Stomach (tissue), 9 donors: ENCODE measurements around the gene COL9A3. TPM values are rescaled to one million over a fixed set of nuclear protein-coding genes. Genes with fewer than 3 reads are reported as not detected.

Source experiments
- DNase-seq, 2 donors: peaks; one replicate each; pipeline versions ENCODE4 v3.0.0 to v3.0.0-alpha.2; 2013 to 2019
- H3K27ac ChIP-seq, 5 donors: fragments of 200-600 bp in 4 of 5; sonication (generic) in 4 of 5; one replicate each; pipeline ENCODE4 v1.5.1; 2013 to 2019; ENCODE audit warnings: mild to moderate bottlenecking in 1 of 5, moderate library complexity in 1 of 5
- H3K27me3 ChIP-seq, 3 donors: fragments of 200-600 bp; sonication (generic); one replicate each; pipeline ENCODE4 v1.5.1; 2017 to 2019; ENCODE audit warnings: mixed run types in 1 of 3
- H3K36me3 ChIP-seq, 4 donors: fragments of 200-600 bp; sonication (generic); 1 replicate in 3 of 4; 2 replicates in 1 of 4; pipeline ENCODE4 v1.5.1; 2016 to 2019
- H3K4me1 ChIP-seq, 4 donors: fragments of 200-600 bp; sonication (generic); one replicate each; pipeline ENCODE4 v1.5.1; 2016 to 2019
- H3K4me3 ChIP-seq, 4 donors: fragments of 200-600 bp; sonication (generic) in 3 of 4; one replicate each; pipeline ENCODE4 v1.5.1; 2016 to 2019; ENCODE audit warnings: mild to moderate bottlenecking in 1 of 4
- H3K9me3 ChIP-seq, 4 donors: fragments of 200-600 bp; sonication (generic); one replicate each; pipeline ENCODE4 v1.5.1; 2016 to 2019
- CTCF ChIP-seq, 7 experiments: fragments of 450-650 bp in 4 of 7; fragments of 200-600 bp in 3 of 7; sonication (generic) in 3 of 7; IDR thresholded peaks; one replicate each; pipeline ENCODE4 v1.5.1; 2016 to 2019; ENCODE audit warnings: antibody characterized with exemption in 7 of 7, control low read depth in 2 of 7, mild to moderate bottlenecking in 1 of 7
- EP300 ChIP-seq: sonication (generic); formaldehyde crosslinking; IDR thresholded peaks from one replicate; pipeline ENCODE4 v1.6.1; 2017; ENCODE audit warnings: antibody characterized with exemption
- POLR2A ChIP-seq, 4 donors: fragments of 450-650 bp; IDR thresholded peaks; one replicate each; pipeline ENCODE4 v1.6.1; 2016; ENCODE audit warnings: antibody characterized with exemption in 4 of 4, control low read depth in 2 of 4, mild to moderate bottlenecking in 1 of 4, moderate library complexity in 1 of 4
- POLR2AphosphoS5 ChIP-seq, 3 donors: sonication (generic); formaldehyde crosslinking; IDR thresholded peaks; one replicate each; pipeline ENCODE4 v1.6.1; 2016; ENCODE audit warnings: antibody characterized with exemption in 3 of 3
- WGBS, 5 donors: extraction: QIAGEN DNeasy Blood & Tissue Kit in 3 of 5; methylation state at CpG; one replicate each; pipeline versions ENCODE4 v1.1.5 to v1.1.7; 2013 to 2018; 5-methylcytosine and 5-hydroxymethylcytosine counted together
- intact Hi-C: fragments of 100-400 bp; cut with DNase I; formaldehyde crosslinking; loops from one replicate; pipeline ENCODE4 v1.15.1; 2023; ENCODE audit warnings: low total_unique reads
- polyA plus RNA-seq, 3 donors: library from polyadenylated mRNA; stranded (reverse); fragments of 200-250 nt; gene quantifications; one replicate each; pipeline ENCODE4 v1.2.3, GENCODE V29; 2013
- total RNA-seq, 5 donors: library from RNA; depleted of rRNA; stranded (reverse); fragments of >200 nt; gene quantifications; one replicate each; pipeline versions ENCODE4 v1.1.0 to v1.2.3, GENCODE V29; 2014 to 2016
- donor health status: healthy with polysubstance abuse.
- donor health status: Bipolar disorder and iron deficiency.
- donor health status: healthy.

The COL9A3 gene
- total and polyA plus RNA-seq, 8 donors = 2.3 to 18.2 (median 3.9) TPM; not detected in 3

DNA sequence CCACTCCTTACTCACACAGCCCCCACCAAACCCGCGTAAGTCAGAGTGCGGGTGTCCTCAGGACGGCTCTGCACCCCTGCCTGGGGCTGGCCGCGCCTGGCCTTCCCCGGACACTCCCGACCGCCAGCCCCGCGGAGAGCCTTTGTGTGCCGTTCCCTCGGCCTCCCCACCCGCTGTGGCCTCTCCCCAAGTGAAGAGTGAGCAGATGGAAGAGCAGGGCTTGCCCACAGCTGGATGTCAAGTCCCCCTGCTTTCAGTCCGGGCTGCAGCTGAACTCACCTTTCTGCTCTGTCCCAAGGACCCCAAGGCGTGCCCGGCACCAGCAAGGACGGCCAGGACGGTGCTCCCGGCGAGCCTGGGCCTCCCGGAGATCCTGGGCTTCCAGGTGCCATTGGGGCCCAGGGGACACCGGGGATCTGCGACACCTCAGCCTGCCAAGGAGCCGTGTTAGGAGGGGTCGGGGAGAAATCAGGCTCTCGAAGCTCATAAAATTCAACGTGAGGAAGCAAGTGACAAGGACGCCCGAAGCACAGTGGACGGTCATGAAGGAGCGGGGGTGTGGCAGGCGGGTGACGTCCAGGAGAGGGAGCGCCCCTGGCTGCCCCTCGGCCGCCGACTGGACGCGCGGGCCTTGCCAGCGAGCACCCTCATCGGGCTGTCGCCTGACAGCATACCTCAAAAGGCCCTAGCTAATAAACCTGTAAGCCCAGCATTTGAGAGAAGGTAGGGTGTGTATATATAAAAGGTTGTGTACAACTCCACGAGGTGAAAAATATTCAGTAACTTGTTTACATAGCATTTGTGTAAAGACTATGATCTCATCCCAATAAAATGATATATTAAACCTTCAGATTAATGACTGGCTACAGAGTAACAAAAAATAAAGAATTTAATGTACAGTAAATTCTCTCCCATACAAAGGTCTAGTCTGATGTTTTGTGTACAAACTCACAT lies 23.7 kb downstream of the COL9A3 start:
- intact Hi-C loops = no loop called here
- TF ChIP-seq POLR2A (IDR thresholded peaks at IDR 0.05) (no peak), POLR2AphosphoS5 (IDR thresholded peaks at IDR 0.05) (no peak), CTCF (IDR thresholded peaks at IDR 0.05) (no peak), EP300 (no peak)
- H3K36me3 ChIP-seq = peaks cover 0 to 4% (median under 1%) of the 10 kb centered on the region in 4 donors
- H3K27me3 ChIP-seq = peaks cover 0 to 17% (median 0%) of the 10 kb centered on the region in 3 donors
- peaks cover 0 to 5% (median 0%) of the 10 kb centered on the region in 4 donors for H3K4me1 ChIP-seq
- H3K4me3 ChIP-seq = no peak overlapping the region
- no peak for DNase-seq
- H3K27ac ChIP-seq = no peak overlapping the region
- WGBS, 5 donors = 78 to 87% (median 85%) methylated on average over 45 of the region's 45 CpGs
- no peaks in the 10 kb centered on the region for H3K9me3 ChIP-seq

GRCh38 chr20:62841705-62842212 lies 24.9 kb downstream of the COL9A3 start:
- Histone ChIP-seq H3K27ac (no peak overlapping the region), H3K9me3 (no peaks in the 10 kb centered on the region), H3K4me1 (peaks cover 0 to 5% (median 0%) of the 10 kb centered on the region in 4 donors), H3K27me3 (peaks cover 0 to 5% (median 0%) of the 10 kb centered on the region in 3 donors), H3K4me3 (no peak overlapping the region), H3K36me3 (peaks cover 0 to 11% (median 7%) of the 10 kb centered on the region in 4 donors)
- no peak for DNase-seq
- intact Hi-C loops = no loop called here
- no peak for TF ChIP-seq EP300
- TF ChIP-seq CTCF (IDR thresholded peaks at IDR 0.05) = no peak
- no peak for TF ChIP-seq POLR2A (IDR thresholded peaks at IDR 0.05)
- no peak for TF ChIP-seq POLR2AphosphoS5 (IDR thresholded peaks at IDR 0.05)
- 69 to 84% (median 72%) methylated on average over 16 of the region's 16 CpGs for whole genome bisulfite sequencing, 5 donors

DNA sequence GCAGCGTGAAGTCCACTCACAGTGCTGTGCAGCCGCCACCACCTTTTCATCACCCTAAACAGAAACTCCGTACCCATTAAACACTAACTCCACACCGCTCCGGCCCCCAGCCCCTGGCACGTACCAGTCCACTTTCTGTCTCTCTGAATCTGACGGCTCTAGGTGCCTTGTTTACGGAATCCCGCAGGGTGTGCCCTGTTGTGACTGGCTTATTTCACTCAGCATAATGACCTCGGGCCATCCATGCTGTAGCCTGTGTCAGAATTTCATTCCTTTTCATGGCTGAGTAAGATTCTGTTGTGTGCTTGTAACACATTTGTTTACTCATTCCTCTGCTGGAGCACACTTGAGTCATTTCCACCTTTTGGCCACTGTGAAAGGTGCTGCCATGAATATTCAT lies 26.8 kb downstream of the COL9A3 start:
- no peak overlapping the region for H3K4me3 ChIP-seq
- WGBS, 5 donors = 91 to 97% (median 95%) methylated on average over 10 of the region's 10 CpGs
- H3K9me3 ChIP-seq = no peaks in the 10 kb centered on the region
- no peak for DNase-seq
- intact Hi-C loops = no loop called here
- TF ChIP-seq POLR2AphosphoS5 (IDR thresholded peaks at IDR 0.05) = no peak
- TF ChIP-seq CTCF (IDR thresholded peaks at IDR 0.05) = no peak
- TF ChIP-seq POLR2A (IDR thresholded peaks at IDR 0.05) = no peak
- TF ChIP-seq EP300 = no peak
- no peak overlapping the region for H3K27ac ChIP-seq
- no peaks in the 10 kb centered on the region for H3K27me3 ChIP-seq
- no peaks in the 10 kb centered on the region for H3K4me1 ChIP-seq
- peaks cover 0 to 11% (median 7%) of the 10 kb centered on the region in 4 donors for H3K36me3 ChIP-seq

DNA sequence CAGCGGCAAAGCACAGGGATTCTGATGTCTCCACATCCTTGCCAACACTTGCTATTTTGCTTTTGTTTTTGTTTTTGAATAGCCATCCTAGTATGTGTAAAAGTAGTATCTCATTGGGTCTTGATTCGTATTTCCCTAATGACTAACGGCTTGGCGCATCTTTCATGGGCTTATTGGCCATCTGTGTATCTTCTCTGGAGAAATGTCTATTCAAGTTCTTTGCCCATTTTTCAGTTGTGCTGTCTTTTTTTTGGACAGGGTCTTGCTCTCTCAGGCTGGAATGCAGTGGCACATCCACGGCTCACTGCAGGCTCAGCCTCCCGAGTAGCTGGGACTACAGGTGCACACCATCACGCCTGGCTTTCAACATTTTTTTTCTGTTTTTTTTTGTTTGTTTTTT lies 27.3 kb downstream of the COL9A3 start:
- WGBS, 5 donors = 95 to 98% (median 97%) methylated on average over 7 of the region's 7 CpGs
- peaks cover 0 to 11% (median 7%) of the 10 kb centered on the region in 4 donors for H3K36me3 ChIP-seq
- no peaks in the 10 kb centered on the region for H3K4me1 ChIP-seq
- TF ChIP-seq POLR2AphosphoS5 (IDR thresholded peaks at IDR 0.05) (no peak), POLR2A (IDR thresholded peaks at IDR 0.05) (no peak), CTCF (IDR thresholded peaks at IDR 0.05) (no peak), EP300 (no peak)
- intact Hi-C loops = no loop called here
- no peaks in the 10 kb centered on the region for H3K27me3 ChIP-seq
- no peak overlapping the region for H3K4me3 ChIP-seq
- no peak for DNase-seq
- H3K27ac ChIP-seq = no peak overlapping the region
- H3K9me3 ChIP-seq = no peaks in the 10 kb centered on the region
